Mucosa of descending colon (tissue), 3 donors: Measurements from ENCODE around the gene CRYBG2. TPM values are rescaled to one million over a fixed set of nuclear protein-coding genes. Genes with fewer than 3 reads are reported as not detected.

Experiments used
- ATAC-seq: fragments of 200-7000 bp; cut with Tn5 transposase; one replicate; pipeline ENCODE4 v1.9.1; 2020; ENCODE audit warnings: mild to moderate bottlenecking, moderate library complexity
- DNase-seq, 3 donors: peaks; one replicate each; pipeline ENCODE4 v3.0.0-alpha.2; 2020
- H3K36me3 ChIP-seq: fragments of 200-600 bp; one replicate; pipeline ENCODE4 v1.8.0; 2021; ENCODE audit warnings: low read depth, mild to moderate bottlenecking
- H3K4me1 ChIP-seq: fragments of 200-600 bp; one replicate; pipeline ENCODE4 v1.8.0; 2021; ENCODE audit warnings: low read depth, mild to moderate bottlenecking
- H3K4me3 ChIP-seq: fragments of 200-600 bp; one replicate; pipeline ENCODE4 v1.8.0; 2021; ENCODE audit warnings: mild to moderate bottlenecking
- H3K9me3 ChIP-seq: fragments of 200-600 bp; one replicate; pipeline ENCODE4 v1.8.0; 2021; ENCODE audit warnings: mild to moderate bottlenecking
- CTCF ChIP-seq: fragments of 200-600 bp; IDR thresholded peaks from one replicate; pipeline ENCODE4 v1.8.0; 2022; ENCODE audit warnings: antibody characterized with exemption, mild to moderate bottlenecking
- intact Hi-C, 2 donors: fragments of 100-400 bp; cut with DNase I in 1 of 2; cut with micrococcal nuclease in 1 of 2; formaldehyde crosslinking; loops; one replicate each; pipeline versions ENCODE4 v1.11.0 to v1.11.1; 2022; cut with DNase I, micrococcal nuclease
- total RNA-seq, 3 donors: library from RNA; stranded (reverse); fragmentation: NEBNext Ultra II Directional in 2 of 3; extraction: Animal tissue kit (Norgen Biotek cat#: 25700) in 2 of 3; gene quantifications; one replicate each; pipeline versions ENCODE4 v1.2.1 to v1.2.4, GENCODE V29; 2021 to 2023
- donor health status: DM: no; HTN: no; CAD: no; lungs with moderate emphysema.
- donor health status: DM: no; HTN: no; CAD: no.
- donor health status: DM: no; HTN: yes; CAD: no.

CRYBG2 gene
- total RNA-seq, 3 donors from 2014 or later: 19.4 to 27.7 (median 19.6) TPM

DNA sequence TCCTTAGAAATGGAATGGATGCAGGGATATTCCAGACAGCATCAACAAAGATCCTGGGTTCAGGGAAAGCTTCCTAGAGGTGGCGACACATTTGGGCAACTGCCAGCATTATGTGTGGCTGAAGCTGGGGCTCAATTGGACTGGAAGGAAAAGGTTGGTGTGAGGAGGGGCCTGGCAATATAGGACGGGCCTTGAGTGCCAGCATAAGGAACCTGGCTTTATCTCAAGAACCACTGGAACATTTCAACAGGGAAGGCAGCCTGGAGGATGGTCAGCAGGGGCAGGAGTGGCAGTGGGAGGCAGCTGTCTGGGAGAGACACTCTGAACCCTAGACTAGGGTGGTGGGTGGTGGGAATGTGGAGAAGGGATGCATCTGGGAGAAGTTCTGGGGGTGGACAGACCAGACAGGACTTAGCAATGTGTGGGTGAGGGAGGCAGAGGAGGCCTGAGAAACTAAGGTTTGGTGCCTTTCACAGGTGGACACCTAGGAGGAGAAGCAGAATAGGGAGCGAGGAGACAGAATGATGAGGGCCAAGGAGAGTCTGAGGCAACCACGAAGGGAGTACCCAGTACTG is 70.6 kb downstream of the CRYBG2 start:
- ATAC-seq: no peak
- peaks cover 48% of the 10 kb centered on the region for H3K4me1 ChIP-seq
- no peak for TF ChIP-seq CTCF
- no peaks in the 10 kb centered on the region for H3K36me3 ChIP-seq
- H3K4me3 ChIP-seq: no peak overlapping the region
- intact Hi-C loops: no loop called here
- no peaks in the 10 kb centered on the region for H3K9me3 ChIP-seq
- no peak for DNase-seq

- ATAC-seq (no peak), DNase-seq (no peak)
- H3K4me1 ChIP-seq: peaks cover 56% of the 10 kb centered on the region
- no peak overlapping the region for H3K4me3 ChIP-seq
- intact Hi-C loops: no loop called here
- no peak for TF ChIP-seq CTCF
- H3K36me3 ChIP-seq: no peaks in the 10 kb centered on the region
- no peaks in the 10 kb centered on the region for H3K9me3 ChIP-seq
Measured at GRCh38 chr1:26282401-26282918, 71.5 kb downstream of the CRYBG2 start.

DNA sequence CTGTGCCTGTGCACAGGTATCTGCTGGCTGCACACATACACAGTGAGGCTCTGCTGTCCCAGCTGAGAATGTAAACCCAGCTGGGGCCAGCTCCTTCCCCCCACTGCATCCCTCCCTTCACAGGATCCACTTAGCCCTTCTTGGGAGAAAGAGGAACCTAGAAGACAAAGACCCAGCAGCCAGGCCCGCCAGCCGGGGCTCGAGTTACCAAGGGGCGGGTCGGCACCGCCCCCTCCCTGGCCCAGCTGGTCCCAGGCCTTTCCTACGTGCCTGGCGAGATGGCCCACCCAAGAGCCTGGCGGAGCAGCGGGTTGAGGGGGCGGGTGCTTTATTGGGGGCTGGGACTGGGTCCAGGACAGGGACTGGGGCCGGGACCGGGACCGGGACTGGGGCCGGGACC is 72.0 kb downstream of the CRYBG2 start:
- intact Hi-C loops: no loop called here
- Histone ChIP-seq H3K36me3 (no peaks in the 10 kb centered on the region), H3K4me1 (peaks cover 61% of the 10 kb centered on the region), H3K9me3 (no peaks in the 10 kb centered on the region), H3K4me3 (no peak overlapping the region)
- DNase-seq (peak in 1 of 3 donors; percentile 67), ATAC-seq (no peak)
- TF ChIP-seq CTCF: no peak

GRCh38 chr1:26281091-26281958 is 72.6 kb downstream of the CRYBG2 start:
- peaks cover 64% of the 10 kb centered on the region for H3K4me1 ChIP-seq
- no peak for TF ChIP-seq CTCF
- no peak for DNase-seq
- no peak overlapping the region for H3K4me3 ChIP-seq
- H3K36me3 ChIP-seq: no peaks in the 10 kb centered on the region
- intact Hi-C loops: no loop called here
- no peak for ATAC-seq
- H3K9me3 ChIP-seq: no peaks in the 10 kb centered on the region

DNA sequence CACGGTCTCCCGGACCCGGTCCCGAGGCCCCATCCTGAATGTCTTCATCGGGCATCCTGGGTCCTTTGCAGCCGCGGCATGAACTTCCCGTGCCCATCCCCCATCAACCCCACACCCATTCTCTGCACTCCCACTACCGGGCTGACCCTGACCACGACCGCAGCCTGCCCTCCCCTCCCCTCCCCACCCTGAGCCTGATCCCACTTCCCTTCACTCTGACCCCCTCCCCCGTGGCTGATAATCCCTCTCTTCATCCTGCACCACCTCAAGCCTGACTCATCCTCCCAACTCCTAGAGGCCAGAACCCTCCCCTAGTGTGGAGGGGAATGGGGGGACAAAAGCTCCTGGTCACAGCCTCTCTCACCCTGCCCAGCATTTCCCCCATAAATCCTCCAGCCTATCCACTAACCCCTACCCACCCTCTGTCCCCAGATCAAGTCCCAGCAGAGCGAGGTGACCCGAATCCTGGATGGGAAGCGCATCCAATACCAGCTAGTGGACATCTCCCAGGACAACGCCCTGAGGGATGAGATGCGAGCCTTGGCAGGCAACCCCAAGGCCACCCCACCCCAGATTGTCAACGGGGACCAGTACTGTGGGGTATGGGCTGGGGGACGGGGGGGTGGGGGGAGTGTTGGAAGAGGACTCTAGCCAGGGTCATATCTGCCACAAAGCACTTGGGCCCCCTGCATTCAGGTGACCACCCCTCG is 73.4 kb downstream of the CRYBG2 start:
- H3K9me3 ChIP-seq: no peaks in the 10 kb centered on the region
- H3K4me1 ChIP-seq: peaks cover 67% of the 10 kb centered on the region
- no peak for ATAC-seq
- peak overlapping the region; percentile 91 for H3K4me3 ChIP-seq
- peak in 2 of 3 donors; percentile 60 to 75 for DNase-seq
- TF ChIP-seq CTCF: no peak
- intact Hi-C loops: no loop called here
- no peaks in the 10 kb centered on the region for H3K36me3 ChIP-seq
